Measurements from ENCODE around the gene FKBP7. TPM values are rescaled to one million over a fixed set of nuclear protein-coding genes. Genes with fewer than 3 reads are reported as not detected.
"Not testable (repeated sequence)": the region's sequence is repeated elsewhere in the genome, so short reads cannot be mapped to it uniquely, and the experiment has no call there.

Gene FKBP7, protein sequence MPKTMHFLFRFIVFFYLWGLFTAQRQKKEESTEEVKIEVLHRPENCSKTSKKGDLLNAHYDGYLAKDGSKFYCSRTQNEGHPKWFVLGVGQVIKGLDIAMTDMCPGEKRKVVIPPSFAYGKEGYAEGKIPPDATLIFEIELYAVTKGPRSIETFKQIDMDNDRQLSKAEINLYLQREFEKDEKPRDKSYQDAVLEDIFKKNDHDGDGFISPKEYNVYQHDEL
- polyA plus RNA-seq = 21.6 TPM
- long read RNA-seq, donor 1, partial matches to known transcripts = 0 of 7 reads
- long read RNA-seq, donor 1, other reads (novel, unspliced or antisense) = 0 of 7 reads
- long read RNA-seq, donor 2, transcript FKBP7-204 (4 exons, 2,834 nt) = major isoform, 5 of 13 reads
- long read RNA-seq, donor 2, partial matches to known transcripts = 0 of 13 reads
- long read RNA-seq, donor 2, other reads (novel, unspliced or antisense) = 0 of 13 reads
- long read RNA-seq, donor 3 = 0 reads
- long read RNA-seq, donor 4, partial matches to known transcripts = 0 of 3 reads
- long read RNA-seq, donor 4, other reads (novel, unspliced or antisense) = 0 of 3 reads
- long read RNA-seq, donor 5, transcript FKBP7-205 (4 exons, 666 nt) = minor isoform, 5 of 16 reads
- long read RNA-seq, donor 5, transcript FKBP7-204 (4 exons, 2,834 nt) = major isoform, 6 of 16 reads
- long read RNA-seq, donor 5, partial matches to known transcripts = 0 of 16 reads
- long read RNA-seq, donor 5, other reads (novel, unspliced or antisense) = 0 of 16 reads
- long read RNA-seq, donor 6, partial matches to known transcripts = 0 of 8 reads
- long read RNA-seq, donor 6, other reads (novel, unspliced or antisense) = 0 of 8 reads
- long read RNA-seq, donor 7, transcript FKBP7-204 (4 exons, 2,834 nt) = major isoform, 9 of 18 reads
- long read RNA-seq, donor 7, transcript FKBP7-205 (4 exons, 666 nt) = minor isoform, 5 of 18 reads
- long read RNA-seq, donor 7, partial matches to known transcripts = 0 of 18 reads
- long read RNA-seq, donor 7, other reads (novel, unspliced or antisense) = 0 of 18 reads
- long read RNA-seq, donor 8, partial matches to known transcripts = 0 of 9 reads
- long read RNA-seq, donor 8, other reads (novel, unspliced or antisense) = 0 of 9 reads
- long read RNA-seq, donor 9, partial matches to known transcripts = 0 of 11 reads
- long read RNA-seq, donor 9, other reads (novel, unspliced or antisense) = 0 of 11 reads
- long read RNA-seq, donor 10, transcript FKBP7-204 (4 exons, 2,834 nt) = major isoform, 8 of 14 reads
- long read RNA-seq, donor 10, partial matches to known transcripts = 0 of 14 reads
- long read RNA-seq, donor 10, other reads (novel, unspliced or antisense) = 0 of 14 reads
- long read RNA-seq, donor 11, transcript FKBP7-204 (4 exons, 2,834 nt) = major isoform, 7 of 9 reads
- long read RNA-seq, donor 11, partial matches to known transcripts = 0 of 9 reads
- long read RNA-seq, donor 11, other reads (novel, unspliced or antisense) = 0 of 9 reads

- H3K27me3 ChIP-seq (ENCODE audit: control insufficient read depth, insufficient read depth, low read length) = no peaks in the 10 kb centered on the region
- WGBS (ENCODE audit: insufficient coverage, low lambda C conversion rate) = no CpG with 5 or more reads among the region's 56 CpGs
- DNase-seq = peak; percentile 84 to 89
- H3K36me3 ChIP-seq (ENCODE audit: control insufficient read depth, insufficient read depth, low read length) = no peaks in the 10 kb centered on the region
- H3K4me1 ChIP-seq (ENCODE audit: control insufficient read depth, insufficient read depth, low read length) = peaks cover 24% of the 10 kb centered on the region
- no peaks in the 10 kb centered on the region for H3K9me3 ChIP-seq (ENCODE audit: control insufficient read depth, low read depth, low read length)
- H3K27ac ChIP-seq (ENCODE audit: low read length) = peak within 1 kb of the TSS; percentile 94
- peak within 1 kb of the TSS; percentile 70 for H3K4me3 ChIP-seq (ENCODE audit: low read length)
Measured at GRCh38 chr2:178478439-178479274, at the start of gene FKBP7. TSS of gene FKBP7 (minus strand) at chr2:178478600. CDS start at chr2:178478499, 101 bp downstream.

DNA sequence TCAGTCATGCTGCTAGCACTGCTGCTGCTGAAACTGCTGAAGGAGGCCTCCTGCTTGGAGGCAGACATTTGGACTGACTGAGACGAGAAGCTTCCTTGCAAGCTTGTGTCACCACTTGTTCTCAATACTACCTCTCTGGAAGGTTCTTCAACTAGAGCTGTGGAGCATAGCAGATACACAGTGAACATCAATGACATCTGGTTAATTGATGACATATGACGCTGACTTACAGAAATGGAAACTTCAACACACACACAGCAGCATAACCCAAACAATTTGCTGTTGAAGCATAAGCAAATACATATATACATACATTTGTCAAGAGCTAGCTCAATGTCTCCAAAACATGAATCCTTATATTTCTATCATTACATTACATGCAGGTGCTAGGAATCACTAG is 49.2 kb upstream of the FKBP7 start:
- Histone ChIP-seq H3K4me3 (ENCODE audit: low read length) (no peak overlapping the region), H3K36me3 (ENCODE audit: control insufficient read depth, insufficient read depth, low read length) (peaks cover 16% of the 10 kb centered on the region), H3K27me3 (ENCODE audit: control insufficient read depth, insufficient read depth, low read length) (no peaks in the 10 kb centered on the region), H3K9me3 (ENCODE audit: control insufficient read depth, low read depth, low read length) (no peaks in the 10 kb centered on the region), H3K4me1 (ENCODE audit: control insufficient read depth, insufficient read depth, low read length) (peaks cover 3% of the 10 kb centered on the region), H3K27ac (ENCODE audit: low read length) (no peak overlapping the region)
- WGBS (ENCODE audit: insufficient coverage, low lambda C conversion rate) = no CpG with 5 or more reads among the region's 2 CpGs
- DNase-seq = no peak

- WGBS (ENCODE audit: insufficient coverage, low lambda C conversion rate) = 100% methylated on average over 1 of the region's 4 CpGs
- no peak overlapping the region for H3K4me3 ChIP-seq (ENCODE audit: low read length)
- no peaks in the 10 kb centered on the region for H3K9me3 ChIP-seq (ENCODE audit: control insufficient read depth, low read depth, low read length)
- H3K36me3 ChIP-seq (ENCODE audit: control insufficient read depth, insufficient read depth, low read length) = peaks cover 3% of the 10 kb centered on the region
- H3K27ac ChIP-seq (ENCODE audit: low read length) = no peak overlapping the region
- H3K27me3 ChIP-seq (ENCODE audit: control insufficient read depth, insufficient read depth, low read length) = no peaks in the 10 kb centered on the region
- H3K4me1 ChIP-seq (ENCODE audit: control insufficient read depth, insufficient read depth, low read length) = peaks cover 3% of the 10 kb centered on the region
- no peak for DNase-seq
Measured at GRCh38 chr2:178526256-178526655, 47.9 kb upstream of the FKBP7 start.

DNA sequence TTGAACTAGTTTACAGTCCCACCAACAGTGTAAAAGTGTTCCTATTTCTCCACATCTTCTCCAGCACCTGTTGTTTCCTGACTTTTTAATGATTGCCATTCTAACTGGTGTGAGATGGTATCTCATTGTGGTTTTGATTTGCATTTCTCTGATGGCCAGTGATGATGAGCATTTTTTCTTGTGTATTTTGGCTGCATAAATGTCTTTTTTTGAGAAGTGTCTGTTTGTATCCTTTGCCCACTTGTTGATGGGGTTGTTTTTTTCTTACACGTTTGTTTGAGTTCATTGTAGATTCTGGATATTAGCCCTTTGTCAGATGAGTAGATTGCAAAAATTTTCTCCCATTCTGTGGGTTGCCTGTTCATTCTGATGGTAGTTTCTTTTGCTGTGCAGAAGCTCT is 47.1 kb upstream of the FKBP7 start:
- not testable (repeated sequence) for H3K27ac ChIP-seq (ENCODE audit: low read length); H3K27me3 ChIP-seq (ENCODE audit: control insufficient read depth, insufficient read depth, low read length); H3K36me3 ChIP-seq (ENCODE audit: control insufficient read depth, insufficient read depth, low read length); DNase-seq; H3K4me3 ChIP-seq (ENCODE audit: low read length); H3K4me1 ChIP-seq (ENCODE audit: control insufficient read depth, insufficient read depth, low read length); H3K9me3 ChIP-seq (ENCODE audit: control insufficient read depth, low read depth, low read length)
- no CpG with 5 or more reads among the region's 1 CpG for WGBS (ENCODE audit: insufficient coverage, low lambda C conversion rate)

- H3K4me1 ChIP-seq (ENCODE audit: control insufficient read depth, insufficient read depth, low read length); H3K36me3 ChIP-seq (ENCODE audit: control insufficient read depth, insufficient read depth, low read length); H3K27me3 ChIP-seq (ENCODE audit: control insufficient read depth, insufficient read depth, low read length); H3K27ac ChIP-seq (ENCODE audit: low read length); H3K4me3 ChIP-seq (ENCODE audit: low read length); H3K9me3 ChIP-seq (ENCODE audit: control insufficient read depth, low read depth, low read length); DNase-seq: not testable (repeated sequence)
- WGBS (ENCODE audit: insufficient coverage, low lambda C conversion rate) = no CpG with 5 or more reads among the region's 5 CpGs
Measured at GRCh38 chr2:178525010-178525409, 46.6 kb upstream of the FKBP7 start.

DNA sequence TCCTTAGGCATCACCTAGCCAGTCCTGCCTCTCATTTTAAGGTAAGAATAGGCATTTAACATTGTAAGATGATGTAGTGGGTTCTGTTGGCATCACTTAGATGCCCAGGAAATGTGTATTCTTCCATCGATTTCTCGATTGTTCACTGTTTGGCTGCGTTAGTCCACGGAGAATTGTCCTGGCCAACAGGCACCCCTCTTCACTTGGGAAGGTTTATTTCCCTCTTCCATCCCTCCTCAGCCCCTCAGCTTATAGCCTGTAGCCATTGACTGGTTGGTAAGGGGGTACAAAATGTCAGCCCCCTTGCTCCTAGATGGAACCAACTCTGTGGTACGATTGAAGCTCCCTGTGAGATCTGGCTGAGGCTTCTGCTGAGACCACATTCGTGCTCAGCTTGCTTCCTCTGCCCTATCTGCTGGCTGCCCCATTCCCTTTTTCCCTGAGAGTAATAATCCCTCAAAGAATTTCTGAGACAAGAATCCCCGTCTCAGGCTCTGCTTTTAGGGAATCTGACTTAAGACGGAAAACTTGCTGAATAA is 45.3 kb upstream of the FKBP7 start:
- H3K36me3 ChIP-seq (ENCODE audit: control insufficient read depth, insufficient read depth, low read length) = peaks cover 3% of the 10 kb centered on the region
- DNase-seq = peak in 1 of 2 donors; percentile 31

GRCh38 chr2:178522950-178523595 is 44.7 kb upstream of the FKBP7 start:
- H3K36me3 ChIP-seq (ENCODE audit: control insufficient read depth, insufficient read depth, low read length) = peaks cover 8% of the 10 kb centered on the region
- no peaks in the 10 kb centered on the region for H3K9me3 ChIP-seq (ENCODE audit: control insufficient read depth, low read depth, low read length)
- H3K4me3 ChIP-seq (ENCODE audit: low read length) = peak overlapping the region; percentile 57
- peak; percentile 65 to 83 for DNase-seq
- peak overlapping the region; percentile 24 for H3K27ac ChIP-seq (ENCODE audit: low read length)
- H3K4me1 ChIP-seq (ENCODE audit: control insufficient read depth, insufficient read depth, low read length) = peaks cover 3% of the 10 kb centered on the region
- no peaks in the 10 kb centered on the region for H3K27me3 ChIP-seq (ENCODE audit: control insufficient read depth, insufficient read depth, low read length)
- WGBS (ENCODE audit: insufficient coverage, low lambda C conversion rate) = 7% methylated on average over 5 of the region's 25 CpGs

More for the DNA sequence above, 45.3 kb upstream of the FKBP7 start:
- peak overlapping the region; percentile 24 for H3K27ac ChIP-seq (ENCODE audit: low read length)
- H3K4me1 ChIP-seq (ENCODE audit: control insufficient read depth, insufficient read depth, low read length) = peaks cover 3% of the 10 kb centered on the region
- peak overlapping the region; percentile 57 for H3K4me3 ChIP-seq (ENCODE audit: low read length)
- no peaks in the 10 kb centered on the region for H3K9me3 ChIP-seq (ENCODE audit: control insufficient read depth, low read depth, low read length)
- WGBS (ENCODE audit: insufficient coverage, low lambda C conversion rate) = 83% methylated on average over 1 of the region's 8 CpGs
- H3K27me3 ChIP-seq (ENCODE audit: control insufficient read depth, insufficient read depth, low read length) = no peaks in the 10 kb centered on the region

DNA sequence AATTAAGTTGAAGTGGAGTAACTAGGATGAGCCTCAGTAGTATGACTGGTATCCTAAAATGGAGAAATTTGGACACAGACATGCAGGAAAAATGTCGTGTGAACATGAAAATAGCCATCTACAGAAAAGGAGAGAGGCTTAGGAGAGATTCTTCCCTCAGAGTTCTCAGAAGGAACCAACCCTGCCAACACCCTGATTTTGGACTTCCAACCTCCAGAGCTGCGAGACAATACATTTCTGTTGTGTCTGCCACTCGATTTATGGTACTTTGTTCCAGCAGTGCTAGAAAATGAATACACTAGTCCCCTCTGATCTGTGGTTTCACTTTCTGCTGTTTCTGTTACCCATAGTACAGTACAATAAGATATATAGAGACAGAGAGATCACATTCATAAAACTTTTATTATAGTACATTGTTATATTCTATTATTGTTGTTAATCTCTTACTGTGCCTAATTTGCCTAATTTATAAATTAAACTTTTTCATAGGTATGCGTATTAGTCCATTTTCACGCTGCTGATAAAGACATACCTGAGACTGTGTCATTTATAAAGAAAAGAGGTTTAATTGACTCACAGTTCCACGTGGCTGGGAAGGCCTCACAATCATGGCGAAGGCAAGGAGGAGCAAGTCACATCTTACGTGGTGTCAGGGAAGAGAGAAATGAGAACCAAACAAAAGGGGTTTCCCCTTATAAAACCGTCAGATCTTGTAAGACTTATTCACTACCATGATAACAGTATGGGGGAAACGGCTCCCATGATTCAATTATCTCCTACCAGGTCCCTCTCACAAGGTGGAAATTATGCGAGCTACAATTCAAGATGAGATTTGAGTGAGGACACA is 43.1 kb upstream of the FKBP7 start:
- no peaks in the 10 kb centered on the region for H3K27me3 ChIP-seq (ENCODE audit: control insufficient read depth, insufficient read depth, low read length)
- H3K36me3 ChIP-seq (ENCODE audit: control insufficient read depth, insufficient read depth, low read length) = peaks cover 10% of the 10 kb centered on the region
- H3K4me3 ChIP-seq (ENCODE audit: low read length) = no peak overlapping the region
- DNase-seq = no peak
- no peak overlapping the region for H3K27ac ChIP-seq (ENCODE audit: low read length)
- WGBS (ENCODE audit: insufficient coverage, low lambda C conversion rate) = 100% methylated on average over 2 of the region's 11 CpGs
- H3K4me1 ChIP-seq (ENCODE audit: control insufficient read depth, insufficient read depth, low read length) = peaks cover 3% of the 10 kb centered on the region
- no peaks in the 10 kb centered on the region for H3K9me3 ChIP-seq (ENCODE audit: control insufficient read depth, low read depth, low read length)
